ENCODE data around the gene YWHAE.

DNA sequence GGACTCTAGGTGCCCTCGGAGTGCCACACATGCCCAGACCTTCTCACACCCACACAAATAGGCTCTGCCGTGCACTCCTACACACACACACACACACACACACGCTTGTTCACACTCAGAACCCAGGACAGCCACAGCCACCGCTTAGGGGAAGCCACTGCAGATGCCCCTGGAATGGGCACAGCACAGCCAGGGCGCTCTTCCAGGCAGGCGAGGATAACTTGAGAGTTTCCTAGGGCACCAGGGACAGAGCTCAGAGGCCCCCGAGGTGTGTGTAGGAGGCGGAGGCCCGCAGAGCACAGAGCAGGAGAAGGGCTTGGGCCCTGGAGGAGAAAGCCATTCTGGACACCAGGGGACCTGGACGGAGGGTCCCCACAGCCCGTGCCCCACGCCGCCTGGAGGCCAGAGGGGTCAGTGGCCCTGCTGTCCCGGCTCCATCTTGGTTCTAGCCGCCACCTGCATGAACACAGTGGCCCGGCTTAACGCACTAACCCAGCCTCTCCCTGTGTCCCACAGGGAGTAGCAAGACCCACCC is 99.6 kb downstream of the YWHAE start:
- TF ChIP-seq CTCF (IDR thresholded peaks at IDR 0.05) (no peak), EZH2 (IDR thresholded peaks at IDR 0.05) (no peak)

Measured in neural progenitor cell (in vitro differentiated cells).